OCI-LY3 (cell line): ENCODE measurements around the gene KLHL29.

ENCODE experiments used
- H2AFZ ChIP-seq: fragments of 200-600, 300-600 bp; shearing (Covaris generic); 2 replicates; pipeline ENCODE4 v1.6.0; 2014; ENCODE audit warnings: antibody characterized with exemption, low read depth, low read length
- H3K27ac ChIP-seq: fragments of 200-600, 300-600 bp; sonication (generic); 2 replicates; pipeline ENCODE4 v1.5.1; 2014; ENCODE audit warnings: mild to moderate bottlenecking, low read length, moderate library complexity, mixed read lengths
- H3K27me3 ChIP-seq: fragments of 200-600, 300-600 bp; sonication (generic); 2 replicates; pipeline ENCODE4 v1.6.1; 2014; ENCODE audit warnings: low read depth, low read length, mixed read lengths
- H3K36me3 ChIP-seq: fragments of 200-600, 300-600 bp; sonication (generic); replicated peaks from 2 replicates; pipeline ENCODE3; 2014; ENCODE audit warnings: low read depth, low read length, mixed read lengths
- H3K4me1 ChIP-seq: fragments of 300-600, 200-600 bp; sonication (generic); 2 replicates; pipeline ENCODE4 v1.6.1; 2014; ENCODE audit warnings: low read length, mixed read lengths
- H3K4me2 ChIP-seq: fragments of 200-600, 300-600 bp; sonication (generic); 2 replicates; pipeline ENCODE4 v1.6.1; 2014; ENCODE audit warnings: low read length, mixed read lengths
- H3K4me3 ChIP-seq: fragments of 300-600, 200-600 bp; sonication (generic); 2 replicates; pipeline ENCODE4 v1.5.1; 2014; ENCODE audit warnings: antibody characterized with exemption, mild to moderate bottlenecking, low read length, moderate library complexity
- H3K79me2 ChIP-seq: fragments of 300-600, 200-600 bp; shearing (Covaris generic); 2 replicates; pipeline ENCODE4 v1.6.1; 2014; ENCODE audit warnings: mild to moderate bottlenecking, low read length, mixed read lengths
- H3K9ac ChIP-seq: fragments of 300-600, 200-600 bp; shearing (Covaris generic); 2 replicates; pipeline ENCODE4 v1.6.0; 2014; ENCODE audit warnings: mild to moderate bottlenecking, low read length, moderate library complexity
- H3K9me3 ChIP-seq: fragments of 200-600, 300-600 bp; shearing (Covaris generic); 2 replicates; pipeline ENCODE4 v1.6.1; 2014; ENCODE audit warnings: low read length, mixed read lengths; ENCODE audit not compliant: insufficient read depth
- H4K20me1 ChIP-seq: fragments of 200-600, 300-600 bp; sonication (generic); 2 replicates; pipeline ENCODE4 v1.6.1; 2016; ENCODE audit warnings: low read length, mixed read lengths; ENCODE audit not compliant: insufficient read depth
- EZH2phosphoT487 ChIP-seq: fragments of 200-600 bp; shearing (Covaris generic); IDR thresholded peaks from 2 replicates; pipeline ENCODE4 v1.6.1; 2018; ENCODE audit warnings: antibody characterized with exemption, mixed run types, low read depth
- TF ChIP-seq, protein P1 (sequence below): fragments of 200-600, 300-600 bp; sonication (generic); IDR thresholded peaks from 2 replicates; pipeline ENCODE4 v1.5.1; 2014; ENCODE audit warnings: antibody characterized with exemption, low read length, low read depth

KLHL29 gene

DNA sequence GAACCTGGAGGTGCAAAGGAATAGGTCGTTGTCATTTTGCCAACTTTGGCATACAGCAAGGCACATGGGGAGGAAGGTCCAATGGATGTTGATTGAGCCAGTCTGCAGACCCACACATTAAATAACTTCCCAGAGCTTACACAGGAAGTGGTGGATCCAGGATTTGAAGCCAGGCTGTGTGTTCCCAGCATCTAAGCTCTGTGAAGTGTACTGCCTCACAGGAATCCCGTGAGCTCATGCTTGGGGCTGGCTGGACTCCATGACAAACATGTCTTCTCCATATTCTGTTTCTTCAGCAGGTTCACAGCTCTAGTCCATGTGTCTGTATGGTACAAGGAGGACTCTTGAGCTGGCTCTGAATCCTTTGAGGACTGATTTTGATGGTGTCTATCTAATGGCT, 63.9 kb downstream of the KLHL29 start:
- Histone ChIP-seq H3K4me3 (no peak overlapping the region), H3K9me3 (no peaks in the 10 kb centered on the region), H3K79me2 (no peaks in the 10 kb centered on the region), H3K9ac (no peak overlapping the region), H3K27ac (no peak overlapping the region), H2AFZ (no peak overlapping the region), H3K4me2 (peak overlapping the region; percentile 47), H3K4me1 (peaks cover 24% of the 10 kb centered on the region), H3K36me3 (no peaks in the 10 kb centered on the region), H3K27me3 (no peaks in the 10 kb centered on the region), H4K20me1 (no peaks in the 10 kb centered on the region)
- TF ChIP-seq, protein P1, sequence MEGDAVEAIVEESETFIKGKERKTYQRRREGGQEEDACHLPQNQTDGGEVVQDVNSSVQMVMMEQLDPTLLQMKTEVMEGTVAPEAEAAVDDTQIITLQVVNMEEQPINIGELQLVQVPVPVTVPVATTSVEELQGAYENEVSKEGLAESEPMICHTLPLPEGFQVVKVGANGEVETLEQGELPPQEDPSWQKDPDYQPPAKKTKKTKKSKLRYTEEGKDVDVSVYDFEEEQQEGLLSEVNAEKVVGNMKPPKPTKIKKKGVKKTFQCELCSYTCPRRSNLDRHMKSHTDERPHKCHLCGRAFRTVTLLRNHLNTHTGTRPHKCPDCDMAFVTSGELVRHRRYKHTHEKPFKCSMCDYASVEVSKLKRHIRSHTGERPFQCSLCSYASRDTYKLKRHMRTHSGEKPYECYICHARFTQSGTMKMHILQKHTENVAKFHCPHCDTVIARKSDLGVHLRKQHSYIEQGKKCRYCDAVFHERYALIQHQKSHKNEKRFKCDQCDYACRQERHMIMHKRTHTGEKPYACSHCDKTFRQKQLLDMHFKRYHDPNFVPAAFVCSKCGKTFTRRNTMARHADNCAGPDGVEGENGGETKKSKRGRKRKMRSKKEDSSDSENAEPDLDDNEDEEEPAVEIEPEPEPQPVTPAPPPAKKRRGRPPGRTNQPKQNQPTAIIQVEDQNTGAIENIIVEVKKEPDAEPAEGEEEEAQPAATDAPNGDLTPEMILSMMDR = no peak
- no peak for TF ChIP-seq EZH2phosphoT487

DNA sequence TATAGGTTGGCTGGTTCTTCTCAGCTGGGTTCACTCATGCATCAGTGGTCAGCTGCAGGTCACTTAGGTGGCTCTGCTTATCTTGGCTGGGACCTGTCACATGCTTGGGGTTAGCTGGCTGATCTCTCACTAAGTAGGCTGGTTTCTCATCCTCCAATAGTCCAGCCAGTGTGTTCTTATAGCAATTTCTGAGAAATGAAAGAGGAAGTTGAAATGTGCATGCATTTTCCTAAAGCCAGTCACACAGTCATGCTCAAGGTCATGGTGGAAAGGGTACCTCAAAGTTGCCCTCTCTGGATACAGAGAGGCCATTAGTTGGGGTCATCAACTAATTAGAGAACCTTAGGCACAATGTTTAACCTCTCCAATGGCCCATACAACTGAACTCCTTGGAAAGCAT, 64.4 kb downstream of the KLHL29 start:
- H3K27me3 ChIP-seq = no peaks in the 10 kb centered on the region; the same call in 1 of the 2 replicates
- no peak overlapping the region for H3K9ac ChIP-seq
- H3K9me3 ChIP-seq = no peaks in the 10 kb centered on the region

DNA sequence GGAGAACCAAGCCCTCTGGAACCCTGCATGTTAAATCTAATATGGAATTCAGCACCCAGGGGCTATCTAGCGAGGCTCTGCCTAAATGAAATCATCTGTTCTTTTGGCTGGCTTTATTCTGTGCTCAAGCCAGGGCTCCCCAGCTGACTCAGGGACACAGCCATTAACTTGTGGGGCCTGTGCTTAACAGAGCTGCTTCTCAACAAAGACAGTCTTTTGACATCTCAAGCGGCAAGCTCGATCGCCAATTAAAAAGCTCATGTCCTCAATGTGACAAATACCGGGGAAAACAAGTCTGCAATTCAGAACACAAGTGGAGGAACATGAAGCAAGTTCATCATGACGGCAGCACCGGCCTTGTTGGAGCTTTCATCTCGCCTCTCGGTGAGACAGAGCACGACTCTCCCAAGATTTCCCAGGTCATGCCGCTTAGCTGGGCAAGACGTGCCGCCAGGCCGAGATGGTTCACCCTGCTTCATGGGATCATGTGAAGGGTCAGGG, 64.9 kb downstream of the KLHL29 start:
- Histone ChIP-seq H3K27ac (no peak overlapping the region), H2AFZ (no peak overlapping the region), H3K27me3 (no peaks in the 10 kb centered on the region; the same call in 1 of the 2 replicates), H3K4me1 (peaks cover 24% of the 10 kb centered on the region), H3K79me2 (no peaks in the 10 kb centered on the region), H3K4me2 (peak overlapping the region; percentile 47; the same call in 1 of the 2 replicates), H3K9ac (no peak overlapping the region), H3K9me3 (no peaks in the 10 kb centered on the region), H3K4me3 (no peak overlapping the region), H4K20me1 (no peaks in the 10 kb centered on the region), H3K36me3 (no peaks in the 10 kb centered on the region)
- no peak for TF ChIP-seq EZH2phosphoT487
- TF ChIP-seq, protein P1 = no peak

More for the DNA sequence above, 64.4 kb downstream of the KLHL29 start:
- no peak overlapping the region for H3K27ac ChIP-seq
- H3K36me3 ChIP-seq = no peaks in the 10 kb centered on the region
- no peaks in the 10 kb centered on the region for H3K79me2 ChIP-seq
- H3K4me2 ChIP-seq = peak overlapping the region; percentile 47
- H2AFZ ChIP-seq = no peak overlapping the region
- H3K4me1 ChIP-seq = peaks cover 24% of the 10 kb centered on the region
- H3K4me3 ChIP-seq = no peak overlapping the region
- no peaks in the 10 kb centered on the region for H4K20me1 ChIP-seq
- no peak for TF ChIP-seq EZH2phosphoT487
- TF ChIP-seq, protein P1 = no peak

DNA sequence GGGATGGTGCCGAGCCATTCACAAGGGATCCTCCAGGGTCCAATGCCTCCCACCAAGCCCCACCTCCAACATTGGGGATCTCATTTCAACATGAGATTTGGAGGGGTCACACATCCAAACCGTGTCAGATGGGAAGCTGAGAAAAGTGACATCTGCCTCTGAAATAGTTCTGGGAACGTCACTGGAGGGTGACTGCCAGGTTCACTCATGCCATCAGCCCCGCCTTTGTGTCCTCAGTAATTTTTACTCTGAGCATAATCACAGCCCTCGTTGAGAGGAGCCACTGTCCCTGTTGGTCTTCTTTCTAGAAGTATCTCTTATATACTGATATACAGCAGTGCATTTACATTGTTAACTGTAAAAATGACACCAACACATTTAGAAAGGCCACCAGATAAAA, 67.4 kb downstream of the KLHL29 start:
- Histone ChIP-seq H3K9ac (no peak overlapping the region), H3K36me3 (no peaks in the 10 kb centered on the region), H3K4me3 (no peak overlapping the region), H3K27me3 (no peaks in the 10 kb centered on the region; the same call in 1 of the 2 replicates), H2AFZ (no peak overlapping the region), H3K9me3 (no peaks in the 10 kb centered on the region), H3K27ac (no peak overlapping the region), H3K79me2 (no peaks in the 10 kb centered on the region), H3K4me1 (peaks cover 24% of the 10 kb centered on the region), H4K20me1 (no peaks in the 10 kb centered on the region), H3K4me2 (peak overlapping the region; percentile 11; the same call in 1 of the 2 replicates)
- TF ChIP-seq, protein P1 = no peak
- no peak for TF ChIP-seq EZH2phosphoT487
